ENCODE data around the gene ABLIM2.

The ABLIM2 gene

DNA sequence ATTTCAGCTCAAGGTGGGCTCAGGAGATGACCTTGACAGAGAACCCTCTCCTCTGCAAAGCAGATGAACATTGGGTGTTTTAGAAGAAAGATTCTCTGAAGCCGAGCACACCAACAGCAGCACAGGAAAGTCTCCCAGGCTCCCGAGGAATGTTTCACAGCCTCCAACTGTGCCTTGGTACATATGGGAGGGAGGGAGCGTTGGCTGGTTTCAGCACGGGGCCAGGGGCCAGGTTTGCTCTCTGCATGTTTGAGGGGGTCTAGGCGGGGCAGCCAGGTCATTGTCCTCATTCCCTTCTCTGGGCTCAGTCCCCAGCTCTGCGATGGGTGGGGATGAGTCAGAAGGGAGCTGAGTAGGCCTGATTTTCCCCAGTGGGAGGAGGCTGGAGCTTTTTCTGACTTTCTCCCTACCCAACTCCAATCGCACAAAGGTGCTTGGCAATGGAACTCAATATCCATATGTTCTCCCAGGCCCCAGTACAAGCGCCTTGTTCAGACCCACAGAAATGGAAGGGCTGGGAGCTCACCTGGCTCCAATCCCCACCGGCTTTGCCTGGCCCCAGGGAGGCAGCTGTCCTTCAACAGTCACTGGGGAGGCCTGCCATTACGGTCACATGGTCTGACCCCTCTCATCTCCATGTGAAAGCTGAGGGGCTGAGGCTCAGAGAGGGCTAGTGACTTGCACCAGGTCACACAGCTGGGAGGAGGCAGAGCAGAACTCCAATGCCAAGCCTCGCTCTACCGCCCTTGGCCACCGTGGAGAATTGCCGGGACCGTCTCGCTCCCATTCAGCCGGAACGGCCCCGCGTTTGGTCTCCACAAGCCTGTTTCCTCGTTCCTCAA, 110.6 kb downstream of the ABLIM2 start:
- DNase-seq (ENCODE audit: low read depth in 2 of 2): no peak

DNA sequence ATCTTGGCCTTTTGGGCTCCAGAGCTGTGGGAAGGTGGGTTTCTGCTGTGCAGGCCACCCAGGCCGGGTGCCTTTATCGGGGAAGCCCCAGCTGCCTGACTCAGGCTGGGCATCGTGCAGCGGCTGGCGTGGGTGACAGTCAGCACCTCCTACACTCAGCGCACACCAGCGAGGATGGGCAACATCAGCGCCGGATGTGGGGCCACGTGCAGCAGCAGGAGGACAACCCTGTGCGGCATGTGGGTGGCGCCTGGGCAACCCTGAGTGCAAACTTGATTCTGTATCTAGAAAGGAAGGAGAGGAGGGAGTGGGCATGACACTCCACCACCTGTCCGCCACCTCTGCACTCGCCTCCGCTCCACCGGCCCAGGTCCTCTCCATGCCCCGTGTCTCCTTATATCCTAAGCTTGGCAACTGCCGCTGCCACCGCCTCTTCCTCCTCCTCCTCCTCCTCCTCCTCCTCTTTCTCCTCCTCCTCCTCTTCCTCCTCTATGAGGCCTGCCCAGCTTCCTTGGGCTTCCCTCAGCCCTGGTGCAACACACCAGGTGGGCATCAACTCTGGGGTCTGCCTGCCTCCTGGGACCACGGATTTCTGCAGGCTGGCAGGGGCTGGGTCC, 111.6 kb downstream of the ABLIM2 start:
- DNase-seq (ENCODE audit: low read depth in 2 of 2): no peak

DNA sequence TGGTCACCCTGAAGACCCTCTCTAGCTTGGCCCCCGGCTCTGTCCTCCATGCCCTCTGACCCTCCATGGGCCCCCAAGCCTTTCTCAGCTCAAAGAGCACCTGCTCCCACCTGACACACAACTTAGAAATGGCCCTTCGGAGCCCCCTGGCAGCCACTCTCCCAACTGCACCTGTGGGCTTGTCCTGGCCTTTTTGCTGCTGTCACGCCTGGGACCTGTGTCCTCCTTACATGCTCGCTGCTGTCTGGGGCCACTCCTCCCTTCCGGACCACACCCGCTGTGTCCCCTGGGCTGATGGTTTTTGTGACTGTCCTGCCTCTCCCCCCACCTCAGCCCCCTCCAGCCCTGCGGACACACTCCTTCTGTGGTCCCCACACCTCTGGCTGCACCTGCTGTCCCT, 112.7 kb downstream of the ABLIM2 start:
- no peak for DNase-seq (ENCODE audit: low read depth in 2 of 2)

DNA sequence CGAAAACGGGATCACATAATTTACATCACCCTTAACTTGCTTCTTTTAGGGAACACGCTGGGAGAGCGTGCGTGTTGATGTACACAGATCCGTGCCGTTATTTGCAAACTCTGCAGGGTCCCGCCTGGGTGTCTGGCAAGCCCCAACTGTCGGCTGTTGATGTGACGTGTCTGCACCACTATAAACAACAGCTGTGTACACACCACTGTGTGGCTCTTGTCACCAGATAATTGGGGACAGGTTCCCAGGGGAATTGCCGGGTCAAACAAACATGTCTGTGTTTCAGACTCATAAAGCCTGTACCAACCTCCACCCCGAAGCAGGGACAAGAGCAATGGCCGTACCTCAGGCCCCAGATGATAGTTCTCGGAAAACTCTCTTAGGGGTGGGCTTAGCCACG, 113.9 kb downstream of the ABLIM2 start:
- DNase-seq (ENCODE audit: low read depth in 2 of 2): no peak

DNA sequence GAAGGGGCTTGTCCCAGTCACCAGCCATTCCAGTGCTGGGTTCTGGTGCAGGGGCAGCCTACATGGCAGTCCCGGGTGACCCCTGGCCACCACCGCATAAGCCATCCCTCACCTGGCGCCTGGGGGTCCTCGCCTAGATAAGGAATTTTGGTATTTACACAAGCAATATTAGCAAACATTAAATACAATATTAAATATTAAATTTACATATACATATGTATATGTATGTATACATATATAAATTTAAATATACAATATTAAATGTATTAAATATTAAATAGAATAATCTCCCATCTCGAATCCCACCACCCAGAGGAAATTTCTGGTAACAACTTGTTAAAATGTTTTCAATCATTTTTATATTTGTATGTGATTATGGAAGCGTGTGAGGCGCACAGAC, 114.4 kb downstream of the ABLIM2 start:
- no peak for DNase-seq (ENCODE audit: low read depth in 2 of 2)

DNA sequence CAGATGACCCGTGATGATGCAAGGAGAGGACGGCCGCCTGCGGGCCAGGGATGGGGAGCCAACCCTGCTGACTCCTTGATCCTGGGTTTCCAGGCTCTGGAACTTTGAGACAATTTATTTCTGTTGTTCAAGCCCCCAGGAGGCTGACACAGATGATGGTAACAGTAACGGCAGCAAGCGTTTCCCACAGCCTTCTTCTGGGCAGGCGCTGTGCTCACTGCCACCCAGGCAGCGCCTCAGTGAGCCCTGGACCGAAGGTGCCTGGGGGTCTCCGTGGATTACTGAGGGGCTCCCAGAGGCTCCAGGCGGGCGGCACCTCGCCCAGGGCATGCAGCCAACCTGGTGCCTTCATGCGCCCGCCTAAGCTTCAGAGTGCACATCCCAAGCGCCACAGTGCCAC, 115.0 kb downstream of the ABLIM2 start:
- no peak for DNase-seq (ENCODE audit: low read depth in 2 of 2)

DNA sequence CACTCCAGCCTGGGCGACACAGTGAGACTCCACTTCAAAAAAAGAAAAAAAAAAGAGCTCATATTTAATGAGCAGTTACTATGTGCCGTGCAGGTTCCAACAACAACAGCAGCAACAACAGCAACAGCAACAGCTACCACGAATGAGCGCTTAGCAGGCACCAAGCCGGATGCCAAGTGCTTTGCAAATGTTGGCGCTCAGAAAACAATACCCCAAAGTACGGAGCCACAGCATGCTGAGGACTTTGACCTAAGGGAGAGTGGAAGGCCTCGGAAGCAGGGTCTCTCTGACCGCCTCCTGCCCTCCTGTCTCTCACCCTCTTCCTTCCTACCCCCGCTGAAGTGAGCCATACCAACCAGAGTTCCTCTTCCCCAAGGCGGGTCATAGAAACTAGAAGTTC, 116.7 kb downstream of the ABLIM2 start:
- DNase-seq (ENCODE audit: low read depth in 2 of 2): no peak

DNA sequence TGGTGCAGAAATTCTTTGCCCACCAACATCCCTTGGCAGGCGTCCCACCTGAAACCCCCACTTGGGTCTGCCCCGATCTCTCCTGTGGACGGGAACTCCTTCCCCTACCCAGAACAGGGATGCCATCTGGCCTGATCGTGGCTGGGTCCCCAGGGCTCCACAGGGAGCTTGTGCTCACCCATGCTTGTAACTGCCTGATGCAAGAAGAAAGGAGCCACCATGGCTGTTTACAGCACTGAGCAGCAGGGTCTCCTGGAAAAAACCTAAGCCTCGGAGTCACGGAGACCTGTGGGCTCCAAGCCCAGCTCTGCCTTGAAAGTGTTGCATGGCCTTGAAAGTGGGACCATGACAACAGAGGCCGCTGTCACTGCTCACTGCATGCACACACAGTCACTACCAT, 117.4 kb downstream of the ABLIM2 start:
- no peak for DNase-seq (ENCODE audit: low read depth in 2 of 2)

DNA sequence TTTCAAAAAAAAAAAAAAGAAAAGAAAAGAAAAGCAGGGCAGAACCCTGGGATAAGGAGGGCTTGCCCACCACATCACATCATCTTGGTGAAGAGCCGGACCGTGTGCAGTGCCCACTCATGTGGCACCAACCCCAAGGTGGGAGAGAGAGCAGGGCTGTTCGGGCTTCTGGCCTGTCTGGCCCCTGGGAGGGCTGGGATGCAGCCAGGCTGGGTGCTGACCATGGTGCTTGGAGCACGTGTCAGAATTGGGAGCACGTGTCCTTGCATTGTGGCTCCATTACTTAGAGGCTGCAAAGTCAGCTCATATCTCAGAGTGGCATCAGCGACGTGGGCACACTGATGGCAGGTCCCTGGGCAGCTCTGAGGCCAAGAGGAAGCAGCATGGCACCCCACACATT, 118.0 kb downstream of the ABLIM2 start:
- no peak for DNase-seq (ENCODE audit: low read depth in 2 of 2)

DNA sequence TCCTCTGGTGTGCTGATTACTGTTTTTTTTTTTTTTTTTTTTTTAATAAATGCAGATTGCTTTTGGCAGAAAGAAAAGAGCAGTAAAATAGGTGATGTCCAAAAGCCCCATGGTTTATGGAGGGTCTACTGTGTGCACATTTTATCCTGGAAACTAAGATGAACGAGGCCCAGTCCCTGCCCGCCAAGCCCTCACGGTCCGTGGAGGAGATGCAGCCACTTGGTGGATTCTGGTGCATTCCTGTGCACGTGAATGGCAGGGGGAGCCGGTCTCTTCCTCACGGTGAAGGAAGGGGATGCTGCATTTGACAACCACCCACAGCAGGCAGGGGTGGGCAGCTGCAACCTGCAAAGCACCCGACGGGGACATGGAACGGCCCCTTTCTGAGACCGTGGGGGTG, 118.8 kb downstream of the ABLIM2 start:
- DNase-seq (ENCODE audit: low read depth in 2 of 2): no peak

DNA sequence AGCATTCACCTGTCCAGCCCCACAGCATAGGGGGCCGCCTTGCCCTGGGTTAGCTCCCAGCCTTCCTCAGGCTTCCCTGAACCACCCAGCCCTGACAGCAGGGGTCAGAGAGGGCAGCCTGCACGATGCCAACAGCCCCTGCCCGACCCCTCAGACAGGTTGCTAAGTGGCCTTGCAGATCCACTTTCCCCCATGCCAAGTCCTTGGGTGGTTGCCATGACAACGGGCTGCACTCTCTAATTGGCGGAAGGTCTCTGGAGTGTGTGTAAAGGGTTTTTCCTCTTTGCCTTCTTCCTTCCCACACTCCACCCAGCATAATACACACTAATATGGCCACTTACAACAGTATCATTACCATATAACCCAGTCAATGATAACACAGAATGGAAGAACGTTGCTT, 119.3 kb downstream of the ABLIM2 start:
- no peak for DNase-seq (ENCODE audit: low read depth in 2 of 2)

DNA sequence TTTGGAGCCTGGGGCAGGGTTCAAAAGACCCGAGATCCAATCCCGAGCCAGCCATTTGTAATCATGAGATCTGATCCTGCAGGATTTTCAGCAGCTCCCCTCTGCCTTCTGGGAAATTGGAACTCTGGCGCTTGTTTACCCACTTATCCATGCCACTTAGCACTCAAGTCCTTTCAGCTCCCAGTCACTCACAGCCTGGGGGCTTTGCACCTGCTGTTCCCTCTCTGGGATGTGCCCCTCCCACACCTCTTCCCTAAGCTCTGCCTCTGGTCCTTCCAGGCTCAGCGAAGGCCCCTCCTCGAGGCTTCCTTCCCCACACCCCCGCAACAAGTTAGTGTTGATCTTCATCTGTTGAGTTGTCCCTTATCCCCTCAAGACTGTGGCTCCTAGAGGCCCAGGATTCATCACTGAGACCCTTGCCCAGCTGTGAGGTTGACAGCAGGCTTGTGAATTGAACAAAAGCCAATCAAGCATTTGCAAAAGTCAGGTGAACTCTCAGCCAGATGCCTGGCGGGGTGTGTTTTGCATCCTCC, 119.8 kb downstream of the ABLIM2 start:
- no peak for DNase-seq (ENCODE audit: low read depth in 2 of 2)

DNA sequence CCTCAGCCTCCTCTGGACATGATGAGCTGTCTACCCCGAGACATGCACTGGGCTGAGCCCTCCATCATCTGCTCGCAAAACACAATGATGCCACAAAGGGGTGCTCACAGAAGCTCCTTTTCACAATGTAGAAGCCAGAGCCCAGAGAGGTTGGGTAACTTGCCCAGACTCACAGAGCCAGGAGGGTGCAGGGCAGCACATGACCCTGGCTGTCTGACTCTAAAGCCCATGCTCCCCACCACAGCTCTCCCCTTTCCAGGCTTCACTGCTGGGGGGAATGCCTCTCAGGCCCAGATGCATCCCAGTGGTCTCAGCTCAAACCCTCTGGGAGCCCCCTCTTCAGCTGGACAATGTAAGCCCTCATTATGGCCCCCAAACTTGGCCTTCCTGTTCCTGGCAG, 120.5 kb downstream of the ABLIM2 start:
- no peak for DNase-seq (ENCODE audit: low read depth in 2 of 2)

DNA sequence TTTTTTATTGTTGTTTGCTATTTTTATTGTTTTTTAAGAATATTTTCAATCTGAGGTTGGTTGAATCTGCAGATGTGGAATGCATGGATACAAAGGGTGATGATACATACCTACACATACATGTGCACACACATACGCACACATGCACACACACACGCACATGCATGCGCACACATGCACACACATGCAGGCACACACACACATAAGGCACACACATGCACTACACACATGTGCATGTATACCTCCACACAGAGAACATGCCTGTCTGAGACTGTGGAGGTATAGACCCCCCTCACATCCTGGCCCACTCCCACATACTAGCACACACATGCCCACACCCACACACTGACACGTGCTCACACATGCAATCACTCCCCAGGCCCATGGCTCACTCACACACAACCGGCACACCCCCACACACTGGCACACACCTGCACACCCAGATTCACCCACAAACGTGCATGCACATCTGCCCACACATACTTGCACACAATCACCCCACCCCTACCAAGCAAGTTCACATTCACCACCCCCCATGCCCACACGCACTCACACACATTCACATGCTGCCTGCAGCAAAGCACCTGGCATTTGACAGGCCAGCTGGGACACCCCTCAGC, 121.4 kb downstream of the ABLIM2 start:
- no peak for DNase-seq (ENCODE audit: low read depth in 2 of 2)

DNA sequence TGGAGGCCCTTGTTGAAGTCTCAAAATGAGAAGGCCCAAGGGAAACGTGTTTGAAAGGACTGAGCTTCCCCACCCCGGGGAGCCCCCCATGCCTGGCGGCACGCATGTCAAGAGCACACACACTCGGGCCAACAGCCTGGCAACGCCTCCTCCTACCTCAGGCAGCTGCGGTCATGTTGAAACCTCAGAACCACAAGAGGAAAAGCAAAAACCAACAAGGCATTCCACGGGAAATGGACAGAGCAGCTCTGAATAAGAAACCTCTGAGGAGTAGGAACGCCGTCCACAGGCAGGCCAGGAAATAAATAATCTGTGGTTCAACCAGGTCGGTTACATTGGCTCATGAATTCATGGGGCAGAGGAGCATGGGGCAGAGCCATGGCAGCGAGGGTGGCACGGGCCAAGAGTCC, 123.2 kb downstream of the ABLIM2 start:
- DNase-seq (ENCODE audit: low read depth in 2 of 2): no peak

DNA sequence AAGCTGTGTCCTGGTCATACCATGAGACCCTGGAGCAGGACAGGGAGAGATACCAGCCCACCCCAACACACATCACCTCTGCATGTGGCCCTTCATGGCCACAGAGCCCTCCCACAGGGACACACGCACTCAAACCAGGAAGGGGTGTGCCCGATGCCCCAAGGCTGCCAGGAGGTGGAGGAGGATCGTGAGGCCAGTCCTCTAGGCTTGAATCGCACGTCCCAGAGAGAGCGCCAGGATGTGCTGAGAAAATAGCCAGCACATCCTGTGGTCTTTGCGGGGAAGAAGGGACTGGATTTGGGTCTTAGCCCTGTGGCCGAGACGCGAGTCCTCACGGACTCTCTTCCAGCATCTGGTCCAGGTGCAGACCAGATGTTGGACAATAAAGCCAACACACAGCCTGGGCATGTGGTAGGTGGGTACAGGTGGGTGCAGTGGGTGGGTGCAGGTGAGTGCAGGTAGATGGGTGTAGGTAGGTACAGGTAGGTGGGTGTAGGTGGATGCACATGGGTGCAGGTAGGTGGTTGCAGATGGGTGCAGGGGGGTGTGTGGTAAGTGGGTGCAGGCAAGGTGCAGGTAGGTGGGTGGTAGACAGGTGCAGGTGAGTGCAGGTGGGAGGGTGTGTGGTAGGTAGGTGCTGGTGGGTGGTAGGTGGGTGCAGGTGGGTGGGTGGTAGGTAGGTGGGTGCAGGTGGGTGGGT, 124.6 kb downstream of the ABLIM2 start:
- DNase-seq (ENCODE audit: low read depth in 2 of 2): no peak

DNA sequence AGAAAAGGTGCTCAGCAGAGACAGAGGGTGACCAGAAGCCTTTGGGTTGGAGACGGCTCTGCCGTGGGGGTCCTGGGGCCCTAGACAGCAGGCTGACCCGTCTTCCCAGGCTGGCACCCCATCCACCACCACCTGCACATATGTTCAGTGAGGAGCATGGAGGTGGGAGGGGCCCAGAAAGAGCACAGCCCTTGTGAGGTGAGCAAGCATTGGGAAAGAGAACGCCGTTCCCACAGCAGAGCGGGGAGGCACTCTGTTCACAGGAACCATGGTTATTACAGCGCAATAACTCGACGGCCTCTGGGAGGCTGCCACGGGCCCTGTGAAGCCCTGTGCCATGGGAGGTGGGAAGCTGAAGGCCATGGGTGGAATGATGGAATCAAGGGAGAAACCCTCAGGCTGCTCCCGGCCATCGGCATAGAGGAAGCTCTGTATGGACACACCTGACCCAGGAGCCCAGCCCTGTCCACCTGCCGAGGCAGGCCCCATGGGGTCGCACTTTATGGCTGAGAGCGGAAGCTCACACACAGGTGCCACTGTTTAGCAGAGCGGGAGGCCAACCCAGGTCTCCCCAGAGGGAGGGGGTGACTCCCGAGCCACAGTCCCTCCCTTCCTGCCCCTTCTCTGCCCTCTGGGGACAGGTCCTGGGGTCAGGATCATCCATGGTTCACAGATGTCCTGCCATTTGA, 125.4 kb downstream of the ABLIM2 start:
- no peak for DNase-seq (ENCODE audit: low read depth in 2 of 2)

DNA sequence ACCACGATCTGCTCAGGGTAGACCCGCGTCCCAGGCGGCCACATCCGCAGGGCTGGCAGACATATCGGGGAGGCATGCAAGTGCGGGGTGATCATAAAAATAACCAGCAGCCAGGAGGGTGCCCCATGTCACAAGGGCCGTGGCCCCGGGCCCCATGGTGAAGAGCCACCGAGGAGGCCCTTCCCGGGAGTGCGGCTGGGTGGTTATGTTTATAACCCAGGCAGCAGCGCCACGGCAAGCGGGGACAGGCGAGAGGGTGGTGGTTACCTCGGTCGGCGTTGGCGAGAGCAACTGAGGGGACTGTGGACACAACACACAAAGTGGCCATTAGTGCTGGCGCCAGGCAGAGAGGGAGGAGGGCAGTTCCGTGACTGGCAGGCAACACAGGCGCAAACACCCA, 126.2 kb downstream of the ABLIM2 start:
- DNase-seq (ENCODE audit: low read depth in 2 of 2): no peak

DNA sequence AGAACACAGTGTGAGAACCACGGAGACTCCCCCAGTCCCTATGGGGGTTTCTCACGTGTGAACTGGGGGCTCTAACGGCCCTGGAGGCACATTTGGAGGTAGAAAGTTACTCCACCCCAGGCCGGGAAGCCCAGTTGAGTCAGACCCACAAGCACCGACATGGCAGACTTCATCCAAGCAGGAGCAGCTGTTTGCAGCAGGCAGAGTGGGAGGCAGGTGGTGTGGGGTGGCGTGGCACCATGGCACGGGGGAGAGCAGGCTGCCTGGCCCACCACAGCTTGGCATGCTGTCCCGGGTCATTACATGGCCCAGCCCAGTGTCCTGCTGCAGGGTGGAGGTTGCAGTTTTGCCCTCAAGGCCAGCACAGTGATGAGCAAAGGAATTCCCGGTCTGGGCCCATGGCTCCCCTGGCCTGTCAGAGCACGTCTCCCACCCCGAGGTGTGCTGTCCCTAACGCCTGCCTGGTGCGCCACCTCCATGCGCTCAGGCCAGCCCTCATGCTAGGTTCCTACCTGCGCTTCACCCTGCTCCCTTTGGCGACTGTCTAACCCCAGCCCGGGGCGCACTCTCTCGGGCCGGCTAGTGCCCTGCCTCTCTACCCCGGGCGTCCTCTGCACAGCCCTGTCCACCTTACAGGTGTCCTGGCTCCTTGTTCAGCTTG, 128.4 kb downstream of the ABLIM2 start:
- DNase-seq (ENCODE audit: low read depth in 2 of 2): no peak

DNA sequence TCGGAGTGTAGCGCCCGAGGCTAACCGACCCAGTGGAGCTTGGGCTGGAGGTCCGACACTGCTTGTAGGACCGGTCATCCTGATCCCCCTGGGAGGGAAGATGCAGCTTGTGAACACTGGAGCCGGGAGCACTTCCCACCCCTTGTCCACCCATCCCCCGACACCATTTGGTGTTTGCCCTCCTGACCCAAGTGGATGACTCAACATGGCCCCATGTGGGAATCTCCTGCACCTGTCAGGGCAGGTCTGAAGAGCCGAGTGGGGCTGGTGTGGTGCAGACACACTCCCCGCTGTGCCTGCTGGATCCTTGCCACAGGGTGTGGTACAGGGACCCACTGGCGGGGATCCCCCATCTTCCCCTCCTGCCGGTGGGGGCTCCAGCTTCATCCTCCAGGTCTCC, 128.9 kb downstream of the ABLIM2 start:
- DNase-seq (ENCODE audit: low read depth in 2 of 2): no peak

DNA sequence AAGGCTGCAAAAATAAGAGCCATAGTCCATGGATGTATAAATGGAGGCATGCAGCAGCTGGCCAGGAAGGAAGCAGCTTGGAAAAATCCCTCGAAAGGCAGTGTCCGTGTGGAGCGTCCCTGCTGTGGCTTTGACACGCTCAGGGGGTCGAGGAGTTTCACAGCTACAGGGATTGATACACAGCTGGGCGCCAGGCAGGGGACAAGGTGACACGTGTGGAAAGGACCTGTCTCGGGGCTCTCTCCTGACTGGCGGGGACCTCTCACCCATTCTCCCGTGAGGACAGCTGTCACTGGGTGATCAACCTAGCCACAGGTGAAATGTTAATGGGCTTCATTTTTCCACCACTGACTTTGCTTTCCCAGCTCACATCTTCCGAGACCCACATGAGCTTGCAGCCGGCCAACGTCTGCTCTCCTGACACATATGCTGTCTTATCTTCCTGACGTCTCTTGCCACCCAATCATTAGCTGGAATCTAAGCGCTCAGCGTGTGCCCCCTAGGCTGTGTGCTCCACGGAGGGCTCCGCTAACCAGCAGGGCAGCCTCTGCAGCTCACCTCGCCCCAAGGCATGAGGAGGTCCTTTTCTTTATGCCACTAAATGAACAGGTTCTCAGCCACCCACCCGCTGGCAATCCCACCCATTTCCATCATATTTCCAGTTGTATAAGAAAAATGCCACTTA, 129.6 kb downstream of the ABLIM2 start:
- no peak for DNase-seq (ENCODE audit: low read depth in 2 of 2)
